ENCODE measurements around the gene SMAP1. TPM values are rescaled to one million over a fixed set of nuclear protein-coding genes. Genes with fewer than 3 reads are reported as not detected.

Gene SMAP1
- total RNA-seq, 1 donor from 2014 or later = 21.7 TPM

DNA sequence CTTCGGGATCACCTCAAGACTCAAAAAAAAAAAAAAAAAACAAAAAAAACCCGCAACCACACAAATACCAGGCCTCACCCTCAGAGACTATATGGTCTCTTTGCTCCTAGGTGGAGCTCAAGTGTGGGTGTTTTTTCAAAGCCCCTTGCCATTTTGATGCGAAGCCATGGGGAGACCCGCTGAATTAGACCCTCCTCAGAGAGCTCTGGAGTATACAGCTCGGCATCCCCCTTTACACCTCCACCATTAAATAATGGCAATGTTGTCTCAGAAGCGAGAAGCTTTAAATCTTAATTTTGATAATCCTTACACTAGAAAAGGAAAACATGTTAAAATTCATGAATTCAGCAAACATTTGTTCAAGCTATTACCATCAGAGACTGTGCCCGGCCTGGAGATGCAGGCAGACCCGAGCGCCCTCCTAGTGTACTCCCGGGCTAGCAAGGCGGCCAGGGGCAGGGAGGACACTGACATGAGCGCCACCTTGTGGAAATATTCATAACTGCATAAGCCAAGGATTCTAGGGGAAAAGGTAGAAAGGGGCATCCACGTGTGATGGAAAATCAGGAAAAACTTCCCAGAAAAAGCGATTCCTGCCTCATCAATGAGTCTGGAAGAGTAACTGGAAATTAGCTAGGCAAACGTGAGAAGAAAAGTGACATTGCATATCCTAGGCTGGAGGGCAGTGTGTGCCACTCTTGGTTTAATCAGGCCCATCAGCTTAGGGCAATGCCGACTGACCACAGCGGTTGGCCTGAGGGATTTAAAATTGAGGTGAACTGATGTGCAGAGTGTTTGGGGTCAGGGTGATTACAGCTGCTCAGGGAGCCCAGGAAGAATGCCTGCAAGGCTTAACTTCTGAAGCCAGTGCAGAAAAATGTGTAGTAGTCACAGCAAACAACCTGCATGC is 216.6 kb downstream of the SMAP1 start:
- intact Hi-C loops (cut with DNase I) = loop anchor here (5.0 kb wide), 1 partner anchor 177 kb away; no protein-coding TSS in a partner anchor

DNA sequence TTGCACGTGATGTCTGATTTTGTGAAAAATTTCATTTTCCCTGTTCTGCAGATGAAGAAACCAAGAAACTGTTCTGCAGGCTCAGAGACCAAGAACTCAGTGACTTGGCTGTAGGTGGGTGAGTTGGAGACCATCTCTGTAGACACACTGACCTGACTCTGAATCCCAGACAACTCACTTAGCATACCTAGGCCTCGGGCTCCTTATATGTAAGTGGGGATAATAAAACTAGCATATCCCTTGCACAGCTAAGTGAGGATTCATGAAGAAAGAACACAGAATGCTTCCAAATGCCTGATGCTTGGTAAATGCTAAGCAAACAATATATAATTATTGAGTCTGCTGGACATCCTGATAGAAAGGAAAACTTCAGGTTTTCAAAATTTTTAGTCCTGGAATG is 218.4 kb downstream of the SMAP1 start:
- no peak for DNase-seq
- H3K9me3 ChIP-seq = no peaks in the 10 kb centered on the region
- peaks cover 9% of the 10 kb centered on the region for H3K27me3 ChIP-seq (ENCODE audit: low read depth)
- intact Hi-C loops (cut with DNase I) = no loop called here
- no peaks in the 10 kb centered on the region for H3K36me3 ChIP-seq
- TF ChIP-seq, protein P1, sequence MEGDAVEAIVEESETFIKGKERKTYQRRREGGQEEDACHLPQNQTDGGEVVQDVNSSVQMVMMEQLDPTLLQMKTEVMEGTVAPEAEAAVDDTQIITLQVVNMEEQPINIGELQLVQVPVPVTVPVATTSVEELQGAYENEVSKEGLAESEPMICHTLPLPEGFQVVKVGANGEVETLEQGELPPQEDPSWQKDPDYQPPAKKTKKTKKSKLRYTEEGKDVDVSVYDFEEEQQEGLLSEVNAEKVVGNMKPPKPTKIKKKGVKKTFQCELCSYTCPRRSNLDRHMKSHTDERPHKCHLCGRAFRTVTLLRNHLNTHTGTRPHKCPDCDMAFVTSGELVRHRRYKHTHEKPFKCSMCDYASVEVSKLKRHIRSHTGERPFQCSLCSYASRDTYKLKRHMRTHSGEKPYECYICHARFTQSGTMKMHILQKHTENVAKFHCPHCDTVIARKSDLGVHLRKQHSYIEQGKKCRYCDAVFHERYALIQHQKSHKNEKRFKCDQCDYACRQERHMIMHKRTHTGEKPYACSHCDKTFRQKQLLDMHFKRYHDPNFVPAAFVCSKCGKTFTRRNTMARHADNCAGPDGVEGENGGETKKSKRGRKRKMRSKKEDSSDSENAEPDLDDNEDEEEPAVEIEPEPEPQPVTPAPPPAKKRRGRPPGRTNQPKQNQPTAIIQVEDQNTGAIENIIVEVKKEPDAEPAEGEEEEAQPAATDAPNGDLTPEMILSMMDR (IDR thresholded peaks at IDR 0.05) = no peak
- H3K4me3 ChIP-seq = no peak overlapping the region
- H3K4me1 ChIP-seq = no peaks in the 10 kb centered on the region
- no peak overlapping the region for H3K27ac ChIP-seq
- ATAC-seq = no peak

More for the DNA sequence above, 216.6 kb downstream of the SMAP1 start:
- no peaks in the 10 kb centered on the region for H3K9me3 ChIP-seq
- peaks cover 9% of the 10 kb centered on the region for H3K27me3 ChIP-seq (ENCODE audit: low read depth)
- H3K4me3 ChIP-seq = no peak overlapping the region
- H3K4me1 ChIP-seq = no peaks in the 10 kb centered on the region
- no peaks in the 10 kb centered on the region for H3K36me3 ChIP-seq
- ATAC-seq (peak; percentile 81 to 84), DNase-seq (peak; percentile 55)
- H3K27ac ChIP-seq = no peak overlapping the region
- TF ChIP-seq, protein P1 (IDR thresholded peaks at IDR 0.05) = peak; percentile 94

DNA sequence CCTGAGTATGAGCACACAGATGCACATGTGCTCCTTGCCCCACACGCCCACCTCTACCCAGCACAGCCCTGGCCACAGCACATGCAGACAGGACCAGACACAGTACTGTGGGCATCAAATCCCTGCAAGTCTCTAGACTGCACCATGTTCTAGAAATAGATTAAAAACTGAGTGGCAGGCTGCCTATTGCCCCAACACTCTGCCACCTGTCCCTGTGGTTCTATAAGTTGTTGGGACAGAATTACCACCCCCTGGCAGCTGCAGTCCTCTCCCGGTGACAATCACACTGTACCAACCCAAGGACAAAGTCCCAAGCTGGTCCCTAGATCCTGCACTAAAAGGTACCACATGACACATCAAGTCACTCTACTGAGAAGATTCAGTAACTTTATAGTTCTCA is 219.0 kb downstream of the SMAP1 start:
- Histone ChIP-seq H3K4me3 (no peak overlapping the region), H3K4me1 (no peaks in the 10 kb centered on the region), H3K27ac (no peak overlapping the region), H3K27me3 (ENCODE audit: low read depth) (peaks cover 9% of the 10 kb centered on the region), H3K36me3 (no peaks in the 10 kb centered on the region), H3K9me3 (no peaks in the 10 kb centered on the region)
- TF ChIP-seq, protein P1 (IDR thresholded peaks at IDR 0.05) = no peak
- intact Hi-C loops (cut with DNase I) = no loop called here
- peak in 1 of 2 donors; percentile 5 for ATAC-seq
- no peak for DNase-seq

DNA sequence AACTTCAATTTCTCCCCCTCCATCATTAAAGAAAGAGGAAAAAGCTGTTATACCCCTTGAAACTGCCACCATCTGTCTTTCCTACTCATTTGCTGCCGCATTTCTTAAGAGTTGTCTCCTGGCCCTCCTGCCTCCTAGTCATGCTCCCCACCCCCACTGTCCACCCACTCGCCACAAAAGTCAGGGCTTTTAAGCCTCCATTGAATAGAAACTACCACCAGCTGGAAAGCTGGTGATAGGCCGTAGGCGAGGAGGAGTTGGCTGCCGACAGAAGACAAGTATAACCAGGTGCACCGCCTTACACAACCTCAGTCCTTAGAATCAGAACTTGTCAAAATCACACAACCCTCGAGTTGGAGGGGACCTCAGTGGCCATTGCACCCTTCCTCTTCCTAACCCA is 221.6 kb downstream of the SMAP1 start:
- TF ChIP-seq, protein P1 (IDR thresholded peaks at IDR 0.05) = no peak
- ATAC-seq = no peak
- Histone ChIP-seq H3K36me3 (no peaks in the 10 kb centered on the region), H3K9me3 (no peaks in the 10 kb centered on the region), H3K4me1 (no peaks in the 10 kb centered on the region), H3K27me3 (ENCODE audit: low read depth) (peaks cover 4% of the 10 kb centered on the region), H3K27ac (no peak overlapping the region), H3K4me3 (no peak overlapping the region)
- intact Hi-C loops (cut with DNase I) = no loop called here
- no peak for DNase-seq

DNA sequence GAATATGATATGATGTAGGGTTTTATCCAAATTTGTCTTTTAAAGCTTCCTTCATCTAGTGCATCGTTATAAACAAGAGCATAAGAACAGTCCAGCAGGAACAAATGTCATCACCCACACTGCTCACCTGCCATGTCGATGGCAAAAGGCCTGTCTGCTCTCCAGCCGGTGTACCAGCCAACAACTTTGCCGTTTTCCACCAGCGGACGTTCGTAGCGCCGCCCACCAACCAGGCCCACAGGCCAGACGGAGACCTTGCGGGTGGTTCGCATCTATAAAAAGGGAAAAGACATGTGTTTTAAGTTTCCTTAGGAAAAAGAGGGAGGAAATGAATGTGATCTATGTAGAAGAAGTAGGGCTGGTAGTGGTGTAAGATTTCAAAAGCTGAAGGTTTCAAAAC is 226.3 kb downstream of the SMAP1 start:
- Histone ChIP-seq H3K27ac (no peak overlapping the region), H3K4me1 (no peaks in the 10 kb centered on the region), H3K36me3 (no peaks in the 10 kb centered on the region), H3K4me3 (no peak overlapping the region), H3K27me3 (ENCODE audit: low read depth) (no peaks in the 10 kb centered on the region), H3K9me3 (no peaks in the 10 kb centered on the region)
- DNase-seq (no peak), ATAC-seq (no peak)
- TF ChIP-seq, protein P1 (IDR thresholded peaks at IDR 0.05) = no peak
- intact Hi-C loops (cut with DNase I) = no loop called here
